ENCODE results near the gene UBL3. TPM values are rescaled to one million over a fixed set of nuclear protein-coding genes. Genes with fewer than 3 reads are reported as not detected.

Gene UBL3
- total and polyA plus RNA-seq, 2 of the 8 experiments (the other 6 are each of a cell fraction or from before 2014, with no cell fraction given), result 5.3 to 16.1 TPM

DNA sequence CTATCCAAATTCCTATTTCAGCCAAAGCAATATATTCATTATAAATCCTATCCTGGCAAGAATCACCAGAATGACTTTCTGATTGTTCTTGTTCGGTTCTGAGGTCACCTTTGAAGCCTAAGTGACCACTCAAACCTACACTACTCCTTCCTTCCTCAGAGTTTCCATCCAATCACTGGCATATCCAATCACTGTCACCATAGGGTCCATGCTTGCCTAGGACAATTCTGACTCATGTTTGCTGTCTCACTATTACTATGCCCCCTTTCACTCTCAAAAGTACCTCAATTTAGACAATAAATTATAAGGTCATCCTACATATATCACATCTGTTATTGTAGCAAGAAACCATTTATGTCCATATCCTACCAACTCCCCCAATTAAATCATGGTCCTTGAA lies 58.9 kb downstream of the UBL3 start:
- ChIA-PET CTCF (ENCODE audit: partially characterized antibody) (no interaction called here), POLR2A (ENCODE audit: partially characterized antibody) (no interaction called here)
- no peak overlapping the region for H3K4me3 ChIP-seq (ENCODE audit: extremely low read depth in 1 of 4, insufficient read depth in 2 of 4, low read depth in 3 of 4, low read length in 4 of 4)
- H3K4me1 ChIP-seq (replicated peaks in 1 of 4; ENCODE audit: control insufficient read depth in 3 of 4, insufficient read depth in 4 of 4, low read length in 3 of 4), result no peaks in the 10 kb centered on the region
- DNase-seq (ENCODE audit: low read depth in 1 of 2, low spot score in 2 of 2) (no peak), FAIRE-seq (no peak)
- H3K79me2 ChIP-seq (ENCODE audit: control insufficient read depth in 1 of 2, insufficient read depth in 2 of 2, low read length in 2 of 2), result peaks cover 0 to 53% of the 10 kb centered on the region in 2 experiments; a peak in 2 of 4 replicates
- H3K23ac ChIP-seq (ENCODE audit: insufficient read length), result no peak overlapping the region
- no peak overlapping the region for H3K18ac ChIP-seq (ENCODE audit: extremely low read depth, low read length)
- no peak overlapping the region for H4K91ac ChIP-seq (replicated peaks; ENCODE audit: insufficient read length, low read length)
- no peak overlapping the region for H2BK5ac ChIP-seq (ENCODE audit: low read depth, low read length)
- no peak overlapping the region for H3K56ac ChIP-seq (replicated peaks; ENCODE audit: insufficient read length, low read depth, low read length)
- H3K9me3 ChIP-seq (ENCODE audit: insufficient read depth in 2 of 2, low read depth in 1 of 2, low read length in 1 of 2), result no peaks in the 10 kb centered on the region
- 96% methylated on average over 1 of the region's 1 CpG; no CpG with 5 or more reads in 1 of the 2 experiments for WGBS, 2 experiments (ENCODE audit: extremely low coverage in 1 of 2, insufficient coverage in 1 of 2, insufficient read length in 1 of 2, insufficient replicate concordance in 2 of 2, low coverage in 1 of 2, low lambda C conversion rate in 2 of 2, missing lambda C conversion rate in 1 of 2)
- H3K4ac ChIP-seq (replicated peaks; ENCODE audit: insufficient read length, low read depth, low read length), result no peak overlapping the region
- no peaks in the 10 kb centered on the region for H3K79me1 ChIP-seq (ENCODE audit: low read depth, low read length)
- H2AFZ ChIP-seq (ENCODE audit: low read length), result no peak overlapping the region
- TF ChIP-seq SUZ12 (IDR thresholded peaks at IDR 0.05; ENCODE audit: low read length) (no peak), TCF12 (IDR thresholded peaks at IDR 0.05; ENCODE audit: low read depth, low read length) (no peak), POLR2AphosphoS5 (IDR thresholded peaks at IDR 0.05; ENCODE audit: low read depth, low read length) (no peak), KDM1A (IDR thresholded peaks at IDR 0.05; ENCODE audit: borderline replicate concordance, low read length) (no peak), BRCA1 (IDR thresholded peaks at IDR 0.05; ENCODE audit: low read depth, low read length) (no peak), KDM5A (IDR thresholded peaks at IDR 0.05; ENCODE audit: low read length) (no peak), CHD1 (IDR thresholded peaks at IDR 0.05; ENCODE audit: low read depth, low read length) (no peak), EP300 (IDR thresholded peaks at IDR 0.05; ENCODE audit: borderline replicate concordance in 1 of 2, low read depth in 2 of 2, low read length in 2 of 2) (no peak), CHD2 (IDR thresholded peaks at IDR 0.05; ENCODE audit: low read length) (no peak), KDM4A (IDR thresholded peaks at IDR 0.05; ENCODE audit: low read depth, low read length, severe bottlenecking) (no peak), SAP30 (IDR thresholded peaks at IDR 0.05; ENCODE audit: insufficient read depth, insufficient replicate concordance, low read length) (no peak), RFX5 (IDR thresholded peaks at IDR 0.05; ENCODE audit: borderline replicate concordance, low read depth, low read length) (no peak), NANOG (IDR thresholded peaks at IDR 0.05; ENCODE audit: insufficient read depth, low read depth, low read length, poor library complexity, severe bottlenecking) (no peak), SP1 (IDR thresholded peaks at IDR 0.05; ENCODE audit: low read depth, low read length) (no peak), POU5F1 (IDR thresholded peaks at IDR 0.05; ENCODE audit: low read depth, low read length) (no peak)
- H4K5ac ChIP-seq (ENCODE audit: insufficient read length, low read depth, low read length), result no peak overlapping the region
- H3K14ac ChIP-seq (ENCODE audit: insufficient read length), result no peak overlapping the region
- H4K20me1 ChIP-seq (replicated peaks in 1 of 2; ENCODE audit: control insufficient read depth in 1 of 2, insufficient read depth in 2 of 2, low read length in 2 of 2), result no peaks in the 10 kb centered on the region
- no peak overlapping the region for H2BK120ac ChIP-seq (replicated peaks; ENCODE audit: low read depth, low read length)
- H2AK5ac ChIP-seq (ENCODE audit: low read depth, low read length), result no peak overlapping the region
- no peak overlapping the region for H3K4me2 ChIP-seq (ENCODE audit: insufficient read depth in 1 of 2, low read depth in 2 of 2, low read length in 2 of 2)
- no peak overlapping the region for H2BK12ac ChIP-seq (ENCODE audit: low read depth, low read length)
- H2BK15ac ChIP-seq (ENCODE audit: low read length), result no peak overlapping the region
- H3K27ac ChIP-seq (ENCODE audit: low read depth, low read length), result no peak overlapping the region
- no peak overlapping the region for H2BK20ac ChIP-seq (ENCODE audit: low read length)
- H3K36me3 ChIP-seq (ENCODE audit: control insufficient read depth in 2 of 4, insufficient read depth in 4 of 4, low read length in 3 of 4), result no peaks in the 10 kb centered on the region
- H4K8ac ChIP-seq (ENCODE audit: extremely low read depth, insufficient read depth, low read length), result no peak overlapping the region
- H3K23me2 ChIP-seq (ENCODE audit: low read depth, low read length), result no peaks in the 10 kb centered on the region
- peaks cover 0 to 1% (median 0%) of the 10 kb centered on the region in 4 experiments; a peak in 1 of 7 replicates for H3K27me3 ChIP-seq (replicated peaks in 1 of 4; ENCODE audit: control insufficient read depth in 3 of 4, extremely low read depth in 1 of 4, insufficient read depth in 3 of 4, low read length in 3 of 4)
- no peak overlapping the region for H3K9ac ChIP-seq (replicated peaks in 1 of 4; ENCODE audit: extremely low read depth in 1 of 4, low read depth in 3 of 4, low read length in 3 of 4)
